Mucosa of descending colon (tissue), 3 donors: ENCODE results near the gene RBM48. TPM values are rescaled to one million over a fixed set of nuclear protein-coding genes. Genes with fewer than 3 reads are reported as not detected.

Experiments used
- ATAC-seq: fragments of 200-7000 bp; cut with Tn5 transposase; one replicate; pipeline ENCODE4 v1.9.1; 2020; ENCODE audit warnings: mild to moderate bottlenecking, moderate library complexity
- DNase-seq, 3 donors: peaks; one replicate each; pipeline ENCODE4 v3.0.0-alpha.2; 2020
- H3K36me3 ChIP-seq: fragments of 200-600 bp; one replicate; pipeline ENCODE4 v1.8.0; 2021; ENCODE audit warnings: low read depth, mild to moderate bottlenecking
- H3K4me1 ChIP-seq: fragments of 200-600 bp; one replicate; pipeline ENCODE4 v1.8.0; 2021; ENCODE audit warnings: low read depth, mild to moderate bottlenecking
- H3K4me3 ChIP-seq: fragments of 200-600 bp; one replicate; pipeline ENCODE4 v1.8.0; 2021; ENCODE audit warnings: mild to moderate bottlenecking
- H3K9me3 ChIP-seq: fragments of 200-600 bp; one replicate; pipeline ENCODE4 v1.8.0; 2021; ENCODE audit warnings: mild to moderate bottlenecking
- intact Hi-C, 2 donors: fragments of 100-400 bp; cut with DNase I in 1 of 2; cut with micrococcal nuclease in 1 of 2; formaldehyde crosslinking; loops; one replicate each; pipeline versions ENCODE4 v1.11.0 to v1.11.1; 2022; cut with DNase I, micrococcal nuclease
- total RNA-seq, 3 donors: library from RNA; stranded (reverse); fragmentation: NEBNext Ultra II Directional in 2 of 3; extraction: Animal tissue kit (Norgen Biotek cat#: 25700) in 2 of 3; gene quantifications; one replicate each; pipeline versions ENCODE4 v1.2.1 to v1.2.4, GENCODE V29; 2021 to 2023
- TF ChIP-seq, protein P1 (sequence below): fragments of 200-600 bp; IDR thresholded peaks from one replicate; pipeline ENCODE4 v1.8.0; 2022; ENCODE audit warnings: antibody characterized with exemption, mild to moderate bottlenecking
- donor health status: DM: no; HTN: no; CAD: no; lungs with moderate emphysema.
- donor health status: DM: no; HTN: no; CAD: no.
- donor health status: DM: no; HTN: yes; CAD: no.

RBM48 gene
- total RNA-seq, 3 donors from 2014 or later, result 8.7 to 12.9 (median 12.3) TPM

DNA sequence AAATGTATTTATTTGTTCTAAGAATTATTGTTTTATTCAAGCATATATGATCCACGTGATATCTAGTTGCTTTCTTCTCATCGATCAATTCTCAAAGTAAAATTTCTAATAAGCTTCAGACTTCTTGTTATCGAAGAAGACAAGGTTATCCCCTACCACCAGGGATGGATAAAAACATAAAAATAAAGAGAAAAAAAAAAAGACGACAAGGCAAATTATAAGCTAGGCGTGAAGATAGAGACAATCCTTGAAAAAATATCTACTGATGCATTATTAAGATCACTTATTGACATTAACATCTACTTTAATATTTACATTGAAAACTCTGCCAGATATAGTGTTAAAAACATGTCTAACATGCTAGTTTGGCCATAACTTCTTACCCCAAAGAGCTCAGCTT is 19.6 kb upstream of the RBM48 start:
- DNase-seq, result no peak
- TF ChIP-seq, protein P1, sequence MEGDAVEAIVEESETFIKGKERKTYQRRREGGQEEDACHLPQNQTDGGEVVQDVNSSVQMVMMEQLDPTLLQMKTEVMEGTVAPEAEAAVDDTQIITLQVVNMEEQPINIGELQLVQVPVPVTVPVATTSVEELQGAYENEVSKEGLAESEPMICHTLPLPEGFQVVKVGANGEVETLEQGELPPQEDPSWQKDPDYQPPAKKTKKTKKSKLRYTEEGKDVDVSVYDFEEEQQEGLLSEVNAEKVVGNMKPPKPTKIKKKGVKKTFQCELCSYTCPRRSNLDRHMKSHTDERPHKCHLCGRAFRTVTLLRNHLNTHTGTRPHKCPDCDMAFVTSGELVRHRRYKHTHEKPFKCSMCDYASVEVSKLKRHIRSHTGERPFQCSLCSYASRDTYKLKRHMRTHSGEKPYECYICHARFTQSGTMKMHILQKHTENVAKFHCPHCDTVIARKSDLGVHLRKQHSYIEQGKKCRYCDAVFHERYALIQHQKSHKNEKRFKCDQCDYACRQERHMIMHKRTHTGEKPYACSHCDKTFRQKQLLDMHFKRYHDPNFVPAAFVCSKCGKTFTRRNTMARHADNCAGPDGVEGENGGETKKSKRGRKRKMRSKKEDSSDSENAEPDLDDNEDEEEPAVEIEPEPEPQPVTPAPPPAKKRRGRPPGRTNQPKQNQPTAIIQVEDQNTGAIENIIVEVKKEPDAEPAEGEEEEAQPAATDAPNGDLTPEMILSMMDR, result no peak
- Histone ChIP-seq H3K9me3 (no peaks in the 10 kb centered on the region), H3K36me3 (no peaks in the 10 kb centered on the region), H3K4me3 (no peak overlapping the region), H3K4me1 (no peaks in the 10 kb centered on the region)
- intact Hi-C loops, result no loop called here
- no peak for ATAC-seq

DNA sequence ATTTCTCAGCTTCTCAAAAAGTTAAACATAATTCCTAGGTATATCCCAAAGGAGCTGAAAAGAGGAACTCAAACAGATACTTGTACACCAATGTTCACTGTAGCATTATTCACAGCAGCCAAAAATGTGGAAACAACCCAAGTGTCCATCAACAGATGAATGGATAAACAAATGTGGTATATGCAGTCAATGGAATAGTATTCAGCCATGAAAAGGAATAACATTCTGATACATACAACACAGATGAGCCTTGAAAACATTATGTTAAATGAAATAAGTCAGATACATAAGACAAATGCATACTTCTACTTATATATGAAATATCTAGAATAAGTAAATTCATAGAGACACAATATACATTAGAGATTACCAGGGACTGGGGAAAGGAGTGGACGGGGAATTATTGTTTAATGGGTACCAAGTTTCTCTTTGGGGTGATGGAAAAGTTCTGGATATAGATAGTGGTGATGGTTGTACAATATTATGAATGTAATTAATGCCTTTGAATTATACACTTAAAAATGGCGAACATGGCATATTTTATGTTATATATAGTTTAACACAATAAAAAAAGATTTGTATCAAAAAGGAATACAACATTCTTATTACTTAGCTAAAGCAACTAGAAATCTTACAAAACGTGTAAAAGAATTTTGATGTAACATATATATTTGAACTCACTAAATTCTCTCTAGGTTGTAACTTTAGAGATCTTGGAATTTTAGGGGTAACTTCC is 15.3 kb upstream of the RBM48 start:
- intact Hi-C loops, result no loop called here
- H3K4me3 ChIP-seq, result no peak overlapping the region
- H3K36me3 ChIP-seq, result no peaks in the 10 kb centered on the region
- H3K4me1 ChIP-seq, result no peaks in the 10 kb centered on the region
- DNase-seq (no peak), ATAC-seq (no peak)
- TF ChIP-seq, protein P1, result no peak
- H3K9me3 ChIP-seq, result no peaks in the 10 kb centered on the region

DNA sequence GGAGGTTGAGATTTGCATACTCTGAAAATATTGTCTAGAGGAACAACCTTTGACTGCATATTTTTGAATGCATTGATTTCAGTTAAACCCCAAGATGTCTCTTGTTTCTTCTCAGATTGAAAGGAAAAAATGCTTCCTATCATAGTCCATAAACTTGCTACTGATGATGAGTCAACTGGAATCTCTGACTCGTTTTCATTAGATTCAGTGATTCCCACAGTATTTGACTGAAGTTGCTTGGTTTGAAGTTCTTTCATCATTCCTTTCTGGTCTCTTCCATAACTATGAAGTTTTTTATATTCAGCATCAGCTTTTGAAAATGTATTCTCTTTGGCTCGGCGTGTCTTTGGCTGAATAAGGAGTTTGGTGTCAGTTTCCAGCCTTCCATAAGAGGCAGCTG is 11.0 kb upstream of the RBM48 start:
- no peaks in the 10 kb centered on the region for H3K4me1 ChIP-seq
- intact Hi-C loops, result no loop called here
- no peak for DNase-seq
- no peak for ATAC-seq
- no peak overlapping the region for H3K4me3 ChIP-seq
- no peaks in the 10 kb centered on the region for H3K9me3 ChIP-seq
- H3K36me3 ChIP-seq, result no peaks in the 10 kb centered on the region
- TF ChIP-seq, protein P1, result no peak

DNA sequence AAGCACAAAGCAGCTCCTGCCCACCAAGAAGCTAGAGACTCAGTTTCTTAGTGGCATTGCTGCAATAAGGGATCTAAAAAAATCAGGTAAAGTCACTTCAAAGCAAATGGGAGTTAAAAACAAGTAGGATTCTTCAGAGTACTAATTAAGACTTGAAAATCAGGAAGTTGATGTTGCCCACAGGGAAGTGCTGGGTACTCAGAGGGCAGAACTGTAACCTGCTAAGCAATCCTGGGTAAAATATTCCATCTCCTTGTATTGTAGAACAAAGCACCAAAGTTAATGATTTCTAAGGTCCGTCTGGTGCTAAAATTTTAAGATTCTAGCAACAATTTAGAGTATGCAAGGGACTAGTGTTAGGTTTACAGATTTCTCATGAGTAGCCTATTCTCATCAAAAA is 8.6 kb upstream of the RBM48 start:
- Histone ChIP-seq H3K4me3 (no peak overlapping the region), H3K4me1 (no peaks in the 10 kb centered on the region), H3K36me3 (no peaks in the 10 kb centered on the region), H3K9me3 (no peaks in the 10 kb centered on the region)
- intact Hi-C loops, result no loop called here
- TF ChIP-seq, protein P1, result no peak
- DNase-seq (no peak), ATAC-seq (no peak)

DNA sequence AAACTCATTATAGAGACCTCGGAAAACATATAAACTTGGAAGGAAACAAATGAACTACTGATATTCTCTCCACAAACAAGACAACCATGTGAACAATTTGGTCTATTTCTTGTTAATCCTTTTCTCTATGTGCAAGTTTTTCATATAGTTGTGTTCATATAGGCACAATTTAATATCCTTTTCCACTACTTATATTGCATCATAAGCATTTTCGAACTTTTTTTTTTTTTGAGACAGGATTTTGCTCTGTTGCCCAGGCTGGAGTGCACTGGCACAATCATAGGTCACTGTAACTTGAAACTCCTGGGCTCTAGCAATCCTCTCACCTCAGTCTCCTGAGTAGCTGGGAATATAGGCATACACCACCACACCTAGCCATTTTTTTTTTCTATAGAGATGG is 5.5 kb upstream of the RBM48 start:
- no peak overlapping the region for H3K4me3 ChIP-seq
- H3K9me3 ChIP-seq, result no peaks in the 10 kb centered on the region
- H3K36me3 ChIP-seq, result no peaks in the 10 kb centered on the region
- intact Hi-C loops, result no loop called here
- H3K4me1 ChIP-seq, result peaks cover 4% of the 10 kb centered on the region
- no peak for ATAC-seq
- DNase-seq, result no peak
- TF ChIP-seq, protein P1, result no peak
